22Rv1 (cell line): Measurements from ENCODE around the gene JAGN1.

Experiments
- ZFX ChIP-seq: fragments of 450-650 bp; IDR thresholded peaks from 2 replicates; pipeline ENCODE4 v1.6.1; 2017; ENCODE audit warnings: antibody characterized with exemption, borderline replicate concordance
- TF ChIP-seq, protein P1 (sequence below): fragments of 450-650 bp; IDR thresholded peaks from 2 replicates; pipeline ENCODE4 v1.5.1; 2017; ENCODE audit warnings: mild to moderate bottlenecking

DNA sequence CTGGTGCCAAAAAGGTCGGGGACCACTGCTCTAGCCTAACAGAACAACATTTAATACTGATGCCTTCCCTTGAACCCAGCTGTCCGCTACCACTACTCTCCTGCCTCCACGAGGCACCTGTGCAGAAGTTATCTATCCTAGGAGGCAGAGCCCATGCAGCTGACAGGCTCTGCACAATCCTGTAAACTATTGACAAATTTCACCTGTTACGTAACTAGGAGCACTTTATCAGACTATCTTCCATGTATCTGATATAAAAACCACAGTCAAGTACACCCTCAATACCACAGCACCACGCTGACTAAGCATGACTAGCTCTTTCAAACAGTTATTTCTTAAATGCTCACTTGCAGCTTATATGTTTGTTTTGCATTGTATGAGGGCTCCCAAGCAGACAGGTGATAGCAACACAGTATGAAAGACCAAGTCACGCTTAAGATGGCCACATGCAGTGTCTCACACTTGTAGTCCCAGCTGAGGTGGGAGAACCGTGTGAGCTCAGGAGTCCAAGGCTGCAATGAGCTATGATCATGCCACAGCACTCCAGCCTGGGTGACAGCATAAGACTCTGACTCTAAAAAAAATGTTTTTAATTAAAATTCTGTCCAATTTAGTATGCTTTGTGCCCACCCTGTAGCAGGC, 22.0 kb downstream of the JAGN1 start:
- TF ChIP-seq, protein P1, sequence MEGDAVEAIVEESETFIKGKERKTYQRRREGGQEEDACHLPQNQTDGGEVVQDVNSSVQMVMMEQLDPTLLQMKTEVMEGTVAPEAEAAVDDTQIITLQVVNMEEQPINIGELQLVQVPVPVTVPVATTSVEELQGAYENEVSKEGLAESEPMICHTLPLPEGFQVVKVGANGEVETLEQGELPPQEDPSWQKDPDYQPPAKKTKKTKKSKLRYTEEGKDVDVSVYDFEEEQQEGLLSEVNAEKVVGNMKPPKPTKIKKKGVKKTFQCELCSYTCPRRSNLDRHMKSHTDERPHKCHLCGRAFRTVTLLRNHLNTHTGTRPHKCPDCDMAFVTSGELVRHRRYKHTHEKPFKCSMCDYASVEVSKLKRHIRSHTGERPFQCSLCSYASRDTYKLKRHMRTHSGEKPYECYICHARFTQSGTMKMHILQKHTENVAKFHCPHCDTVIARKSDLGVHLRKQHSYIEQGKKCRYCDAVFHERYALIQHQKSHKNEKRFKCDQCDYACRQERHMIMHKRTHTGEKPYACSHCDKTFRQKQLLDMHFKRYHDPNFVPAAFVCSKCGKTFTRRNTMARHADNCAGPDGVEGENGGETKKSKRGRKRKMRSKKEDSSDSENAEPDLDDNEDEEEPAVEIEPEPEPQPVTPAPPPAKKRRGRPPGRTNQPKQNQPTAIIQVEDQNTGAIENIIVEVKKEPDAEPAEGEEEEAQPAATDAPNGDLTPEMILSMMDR = no peak
- no peak for TF ChIP-seq ZFX
